H9 (cell line): ENCODE results near the gene TYMP. TPM values are rescaled to one million over a fixed set of nuclear protein-coding genes. Genes with fewer than 3 reads are reported as not detected.

ENCODE experiments used
- DNase-seq: peaks from one replicate; pipeline ENCODE4 v3.0.0-alpha.2; 2017
- H2AFZ ChIP-seq: one replicate; pipeline ENCODE4 v1.6.1; 2013; ENCODE audit warnings: mild to moderate bottlenecking, low read length, control low read depth, moderate library complexity
- H2AK5ac ChIP-seq: 2 replicates; pipeline ENCODE4 v1.6.1; 2013; ENCODE audit warnings: low read length, control low read depth, mixed read lengths; ENCODE audit not compliant: insufficient read length
- H2BK120ac ChIP-seq: one replicate; pipeline ENCODE4 v1.6.1; 2013; ENCODE audit warnings: low read depth, mild to moderate bottlenecking, low read length, control low read depth, inconsistent platforms; ENCODE audit not compliant: poor library complexity, severe bottlenecking
- H2BK12ac ChIP-seq: 2 replicates; pipeline ENCODE4 v1.6.1; 2013; ENCODE audit warnings: low read length, control low read depth, mixed read lengths, low read depth; ENCODE audit not compliant: insufficient read length
- H2BK15ac ChIP-seq: 2 replicates; pipeline ENCODE4 v1.6.1; 2013; ENCODE audit warnings: low read depth, low read length, control low read depth
- H2BK20ac ChIP-seq: one replicate; pipeline ENCODE4 v1.6.1; 2013; ENCODE audit warnings: low read depth, mild to moderate bottlenecking, low read length, control low read depth, inconsistent platforms; ENCODE audit not compliant: poor library complexity, severe bottlenecking
- H2BK5ac ChIP-seq: 2 replicates; pipeline ENCODE4 v1.6.1; 2013; ENCODE audit warnings: low read length, control low read depth, mixed read lengths; ENCODE audit not compliant: insufficient read length
- H3K14ac ChIP-seq: 2 replicates; pipeline ENCODE4 v1.6.1; 2013; ENCODE audit warnings: low read length, control low read depth; ENCODE audit not compliant: insufficient read depth
- H3K18ac ChIP-seq: 2 replicates; pipeline ENCODE4 v1.6.1; 2013; ENCODE audit warnings: low read depth, mild to moderate bottlenecking, mixed read lengths, low read length, control low read depth; ENCODE audit not compliant: insufficient read length
- H3K23ac ChIP-seq: 2 replicates; pipeline ENCODE4 v1.6.1; 2013; ENCODE audit warnings: low read length, control low read depth, mixed read lengths, low read depth; ENCODE audit not compliant: insufficient read length
- H3K23me2 ChIP-seq: 2 replicates; pipeline ENCODE4 v1.6.1; 2013; ENCODE audit warnings: low read depth, mild to moderate bottlenecking, mixed read lengths, low read length, control low read depth; ENCODE audit not compliant: insufficient read length, poor library complexity, severe bottlenecking
- H3K27ac ChIP-seq: 2 replicates; pipeline ENCODE4 v1.5.1; 2013; ENCODE audit warnings: low read length, control low read depth, mixed read lengths, low read depth; ENCODE audit not compliant: insufficient read length
- H3K27me3 ChIP-seq: 2 replicates; pipeline ENCODE4 v1.6.1; 2013; ENCODE audit warnings: low read length, control low read depth, inconsistent platforms; ENCODE audit not compliant: insufficient read depth
- H3K4ac ChIP-seq: 2 replicates; pipeline ENCODE4 v1.6.1; 2013; ENCODE audit warnings: low read depth, mild to moderate bottlenecking, control low read depth, inconsistent platforms, low read length, moderate library complexity
- H3K4me1 ChIP-seq: 2 replicates; pipeline ENCODE4 v1.6.1; 2013; ENCODE audit warnings: low read length, control low read depth, inconsistent platforms; ENCODE audit not compliant: insufficient read depth
- H3K4me2 ChIP-seq: 2 replicates; pipeline ENCODE4 v1.6.1; 2013; ENCODE audit warnings: low read length, control low read depth, mixed read lengths; ENCODE audit not compliant: insufficient read length, insufficient read depth
- H3K56ac ChIP-seq: 2 replicates; pipeline ENCODE4 v1.6.1; 2013; ENCODE audit warnings: low read depth, mild to moderate bottlenecking, mixed read lengths, low read length, control low read depth; ENCODE audit not compliant: insufficient read length
- H3K79me1 ChIP-seq: 2 replicates; pipeline ENCODE4 v1.6.1; 2013; ENCODE audit warnings: low read depth, mild to moderate bottlenecking, moderate library complexity, low read length, control low read depth, inconsistent platforms; ENCODE audit not compliant: insufficient read depth, poor library complexity, severe bottlenecking
- H3K79me2 ChIP-seq: 2 replicates; pipeline ENCODE4 v1.6.1; 2013; ENCODE audit warnings: low read length, control low read depth, inconsistent platforms; ENCODE audit not compliant: insufficient read depth
- H3K9ac ChIP-seq: 2 replicates; pipeline ENCODE4 v1.6.1; 2013; ENCODE audit warnings: low read length, control low read depth, mixed read lengths; ENCODE audit not compliant: insufficient read length; ENCODE audit errors: extremely low read depth
- H3K9me3 ChIP-seq: one replicate; pipeline ENCODE4 v1.6.1; 2013; ENCODE audit warnings: low read depth, low read length, inconsistent platforms; ENCODE audit not compliant: control insufficient read depth
- H3T11ph ChIP-seq: one replicate; pipeline ENCODE4 v1.6.1; 2013; ENCODE audit warnings: mild to moderate bottlenecking, low read length, control low read depth, inconsistent platforms
- H4K20me1 ChIP-seq: one replicate; pipeline ENCODE4 v1.6.1; 2013; ENCODE audit not compliant: control insufficient read depth, insufficient read length, insufficient read depth
- H4K5ac ChIP-seq: 2 replicates; pipeline ENCODE4 v1.6.1; 2013; ENCODE audit warnings: low read depth, mild to moderate bottlenecking, mixed read lengths, low read length, control low read depth; ENCODE audit not compliant: insufficient read length
- H4K8ac ChIP-seq: replicated peaks from 2 replicates; pipeline ENCODE4 v1.6.1; 2013; ENCODE audit warnings: low read length, control low read depth, mixed read lengths, low read depth; ENCODE audit not compliant: insufficient read length
- H4K91ac ChIP-seq: 2 replicates; pipeline ENCODE4 v1.6.1; 2013; ENCODE audit warnings: low read depth, mild to moderate bottlenecking, moderate library complexity, mixed read lengths, low read length, control low read depth; ENCODE audit not compliant: insufficient read length
- H3K27ac Mint-ChIP-seq, 3 experiments: 2 replicates in 2 of 3; 3 replicates in 1 of 3; pipeline ENCODE4 v1.8.0; 2020 to 2021; ENCODE audit warnings: mixed read lengths in 3 of 3, mild to moderate bottlenecking in 1 of 3, moderate library complexity in 1 of 3
- H3K27me3 Mint-ChIP-seq: 2 replicates; pipeline ENCODE4 v1.8.0; 2021; ENCODE audit warnings: low read depth, mild to moderate bottlenecking, moderate library complexity, mixed read lengths
- H3K36me3 Mint-ChIP-seq, 3 experiments: 2 replicates in 2 of 3; 3 replicates in 1 of 3; pipeline ENCODE4 v1.8.0; 2020 to 2021; ENCODE audit warnings: low read depth in 3 of 3, mixed read lengths in 3 of 3; ENCODE audit not compliant: insufficient read depth in 1 of 3
- H3K4me1 Mint-ChIP-seq, 2 experiments: 2 replicates each; pipeline ENCODE4 v1.8.0; 2020; ENCODE audit warnings: mixed read lengths in 2 of 2
- H3K4me3 Mint-ChIP-seq, 2 experiments: 2 replicates in 1 of 2; 3 replicates in 1 of 2; pipeline ENCODE4 v1.8.0; 2020 to 2021; ENCODE audit warnings: mild to moderate bottlenecking in 2 of 2, mixed read lengths in 2 of 2, moderate library complexity in 1 of 2
- H3K9me3 Mint-ChIP-seq, 2 experiments: 2 replicates in 1 of 2; 3 replicates in 1 of 2; pipeline ENCODE4 v1.8.0; 2020; ENCODE audit warnings: mild to moderate bottlenecking in 2 of 2, mixed read lengths in 2 of 2, moderate library complexity in 1 of 2
- WGBS: extraction: QIAGEN DNeasy Blood & Tissue Kit; methylation state at CpG from one replicate; pipeline ENCODE4 v1.1.7; 2013; ENCODE audit warnings: missing lambda C conversion rate, low lambda C conversion rate, mixed read lengths; ENCODE audit not compliant: insufficient read length; ENCODE audit errors: extremely low coverage; 5-methylcytosine and 5-hydroxymethylcytosine counted together
- total RNA-seq: library from RNA; stranded (reverse); gene quantifications from 2 replicates; pipeline ENCODE4 v1.2.1, GENCODE V29; 2021
- TF ChIP-seq, protein P1 (sequence below): fragments of 200-600 bp; sonication (generic); conservative IDR thresholded peaks from 3 replicates; pipeline ENCODE4 v1.8.0; 2021; ENCODE audit warnings: antibody characterized with exemption, mild to moderate bottlenecking

Gene TYMP
- total RNA-seq, 1 experiment from 2014 or later = 1.0 TPM

DNA sequence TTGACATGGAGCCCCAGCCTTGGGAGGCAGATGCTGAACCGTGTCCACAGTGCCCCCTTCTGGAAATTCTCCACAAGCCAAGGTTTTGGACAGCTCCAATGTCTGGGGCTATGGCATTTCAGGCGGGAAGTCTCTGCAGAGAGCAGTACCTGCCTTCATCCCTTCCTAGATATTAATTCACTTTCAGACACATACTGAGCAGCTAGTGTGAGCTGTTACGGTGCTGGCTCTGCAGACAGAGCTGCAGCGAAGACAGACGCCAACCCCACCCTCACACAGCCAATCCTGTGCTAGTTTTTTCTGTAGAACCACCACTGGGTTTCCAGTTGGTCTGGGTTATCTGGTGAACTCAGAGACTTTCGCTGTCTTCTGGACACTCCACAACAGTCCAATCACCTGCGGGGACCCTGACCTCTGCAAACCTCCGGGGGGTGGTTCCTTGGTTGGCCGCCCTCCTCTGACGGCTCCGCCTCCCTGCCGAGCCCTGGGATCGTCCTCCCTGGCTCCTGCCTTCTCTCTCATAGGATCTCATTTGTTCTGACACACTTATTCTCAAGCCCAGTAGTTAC, 31.4 kb downstream of the TYMP start:
- WGBS = no CpG with 5 or more reads among the region's 13 CpGs
- no peak overlapping the region for H3K4me2 ChIP-seq
- TF ChIP-seq, protein P1, sequence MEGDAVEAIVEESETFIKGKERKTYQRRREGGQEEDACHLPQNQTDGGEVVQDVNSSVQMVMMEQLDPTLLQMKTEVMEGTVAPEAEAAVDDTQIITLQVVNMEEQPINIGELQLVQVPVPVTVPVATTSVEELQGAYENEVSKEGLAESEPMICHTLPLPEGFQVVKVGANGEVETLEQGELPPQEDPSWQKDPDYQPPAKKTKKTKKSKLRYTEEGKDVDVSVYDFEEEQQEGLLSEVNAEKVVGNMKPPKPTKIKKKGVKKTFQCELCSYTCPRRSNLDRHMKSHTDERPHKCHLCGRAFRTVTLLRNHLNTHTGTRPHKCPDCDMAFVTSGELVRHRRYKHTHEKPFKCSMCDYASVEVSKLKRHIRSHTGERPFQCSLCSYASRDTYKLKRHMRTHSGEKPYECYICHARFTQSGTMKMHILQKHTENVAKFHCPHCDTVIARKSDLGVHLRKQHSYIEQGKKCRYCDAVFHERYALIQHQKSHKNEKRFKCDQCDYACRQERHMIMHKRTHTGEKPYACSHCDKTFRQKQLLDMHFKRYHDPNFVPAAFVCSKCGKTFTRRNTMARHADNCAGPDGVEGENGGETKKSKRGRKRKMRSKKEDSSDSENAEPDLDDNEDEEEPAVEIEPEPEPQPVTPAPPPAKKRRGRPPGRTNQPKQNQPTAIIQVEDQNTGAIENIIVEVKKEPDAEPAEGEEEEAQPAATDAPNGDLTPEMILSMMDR = peak; percentile 83

More for the DNA sequence above, 31.4 kb downstream of the TYMP start:
- H3K36me3 Mint-ChIP-seq = peaks cover 0 to 3% (median 0%) of the 10 kb centered on the region in 3 experiments; a peak in 2 of 7 replicates
- peak; percentile 82 for DNase-seq
- no peak overlapping the region for H3T11ph ChIP-seq
- H2BK15ac ChIP-seq = no peak overlapping the region
- no peak overlapping the region for H3K18ac ChIP-seq
- no peaks in the 10 kb centered on the region; a peak in 1 of 5 replicates for H3K9me3 Mint-ChIP-seq
- no peak overlapping the region for H3K9ac ChIP-seq
- no peaks in the 10 kb centered on the region for H3K79me1 ChIP-seq
- H3K27ac ChIP-seq = no peak overlapping the region
- H3K9me3 ChIP-seq = no peaks in the 10 kb centered on the region
- no peak overlapping the region for H4K5ac ChIP-seq
- no peak overlapping the region for H3K4me3 Mint-ChIP-seq
- no peak overlapping the region for H3K56ac ChIP-seq
- no peak overlapping the region for H4K91ac ChIP-seq
- H2BK120ac ChIP-seq = no peak overlapping the region
- peaks cover 14% of the 10 kb centered on the region for H3K27me3 Mint-ChIP-seq
- H2BK12ac ChIP-seq = no peak overlapping the region
- H2BK20ac ChIP-seq = no peak overlapping the region
- H3K23me2 ChIP-seq = no peaks in the 10 kb centered on the region
- no peak overlapping the region for H3K4ac ChIP-seq
- H3K27ac Mint-ChIP-seq = peak overlapping the region in 1 of 3 experiments; percentile 37; a peak in 2 of 7 replicates
- no peak overlapping the region for H3K23ac ChIP-seq
- H2AFZ ChIP-seq = no peak overlapping the region
- no peak overlapping the region for H2AK5ac ChIP-seq
- H3K4me1 ChIP-seq = no peaks in the 10 kb centered on the region
- no peak overlapping the region for H4K8ac ChIP-seq
- H3K79me2 ChIP-seq = no peaks in the 10 kb centered on the region
- no peaks in the 10 kb centered on the region for H3K27me3 ChIP-seq
- H3K14ac ChIP-seq = no peak overlapping the region
- no peak overlapping the region for H2BK5ac ChIP-seq
- peaks cover 5 to 6% of the 10 kb centered on the region in 2 experiments for H3K4me1 Mint-ChIP-seq
- no peaks in the 10 kb centered on the region for H4K20me1 ChIP-seq
